AG09309 (cell line): ENCODE results near the gene HECTD4.
"Not testable (repeated sequence)": the region's sequence is repeated elsewhere in the genome, so short reads cannot be mapped to it uniquely, and the experiment has no call there.

ENCODE experiments used
- DNase-seq: peaks from one replicate; pipeline ENCODE4 v3.0.0-alpha.2; 2010; ENCODE audit warnings: low read depth
- H3K4me3 ChIP-seq: 2 replicates; pipeline ENCODE4 v1.5.1; 2011; ENCODE audit warnings: mild to moderate bottlenecking, low read depth, low read length, moderate library complexity; ENCODE audit not compliant: control insufficient read depth
- TF ChIP-seq, protein P1 (sequence below): IDR thresholded peaks from 2 replicates; pipeline ENCODE4 v1.5.1; 2011; ENCODE audit warnings: mild to moderate bottlenecking, low read depth, low read length, inconsistent platforms; ENCODE audit not compliant: insufficient read depth, control insufficient read depth; ENCODE audit errors: missing control alignments

The HECTD4 gene

DNA sequence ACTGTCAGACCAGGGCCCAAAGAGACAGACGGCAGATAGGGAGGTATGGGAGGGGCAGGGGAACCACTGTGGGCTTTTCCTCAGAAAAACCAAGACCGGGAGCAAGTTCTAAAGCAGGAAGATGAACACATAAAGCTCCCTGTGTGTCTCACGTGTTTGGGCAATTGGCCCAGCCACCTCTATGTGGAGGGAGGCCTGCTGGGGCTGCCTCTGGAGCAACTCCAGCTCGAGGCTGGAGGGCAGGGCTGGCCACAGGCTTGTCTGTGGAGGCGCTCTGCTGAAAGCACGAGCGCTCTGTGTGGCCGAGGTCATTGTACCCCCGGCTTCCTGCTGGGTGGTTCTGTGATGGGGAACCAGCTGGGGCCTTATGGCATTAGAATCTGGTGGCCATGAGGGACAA is 220.5 kb downstream of the HECTD4 start:
- no peak overlapping the region for H3K4me3 ChIP-seq
- DNase-seq: no peak

DNA sequence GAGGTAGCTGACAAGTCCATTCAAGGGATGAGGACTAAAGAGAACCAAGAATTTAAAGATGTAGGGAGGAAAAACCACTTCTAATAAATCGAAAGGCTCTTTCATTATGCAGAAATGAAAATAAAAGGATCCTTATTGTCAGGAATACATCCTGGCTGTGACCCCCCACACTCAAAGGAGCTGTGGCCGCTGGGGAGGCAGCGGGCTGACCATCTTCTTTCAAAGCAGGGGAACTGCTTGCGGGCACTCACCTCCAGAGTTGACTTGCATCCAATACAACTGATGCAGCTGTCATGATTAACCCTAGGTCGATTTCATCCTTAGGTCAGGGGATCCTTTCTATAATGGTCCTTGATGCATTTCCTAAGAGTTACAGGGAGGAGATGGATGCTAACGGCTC is 221.6 kb downstream of the HECTD4 start:
- DNase-seq: no peak
- TF ChIP-seq, protein P1, sequence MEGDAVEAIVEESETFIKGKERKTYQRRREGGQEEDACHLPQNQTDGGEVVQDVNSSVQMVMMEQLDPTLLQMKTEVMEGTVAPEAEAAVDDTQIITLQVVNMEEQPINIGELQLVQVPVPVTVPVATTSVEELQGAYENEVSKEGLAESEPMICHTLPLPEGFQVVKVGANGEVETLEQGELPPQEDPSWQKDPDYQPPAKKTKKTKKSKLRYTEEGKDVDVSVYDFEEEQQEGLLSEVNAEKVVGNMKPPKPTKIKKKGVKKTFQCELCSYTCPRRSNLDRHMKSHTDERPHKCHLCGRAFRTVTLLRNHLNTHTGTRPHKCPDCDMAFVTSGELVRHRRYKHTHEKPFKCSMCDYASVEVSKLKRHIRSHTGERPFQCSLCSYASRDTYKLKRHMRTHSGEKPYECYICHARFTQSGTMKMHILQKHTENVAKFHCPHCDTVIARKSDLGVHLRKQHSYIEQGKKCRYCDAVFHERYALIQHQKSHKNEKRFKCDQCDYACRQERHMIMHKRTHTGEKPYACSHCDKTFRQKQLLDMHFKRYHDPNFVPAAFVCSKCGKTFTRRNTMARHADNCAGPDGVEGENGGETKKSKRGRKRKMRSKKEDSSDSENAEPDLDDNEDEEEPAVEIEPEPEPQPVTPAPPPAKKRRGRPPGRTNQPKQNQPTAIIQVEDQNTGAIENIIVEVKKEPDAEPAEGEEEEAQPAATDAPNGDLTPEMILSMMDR: no peak

More for the DNA sequence above, 220.5 kb downstream of the HECTD4 start:
- TF ChIP-seq, protein P1: no peak

DNA sequence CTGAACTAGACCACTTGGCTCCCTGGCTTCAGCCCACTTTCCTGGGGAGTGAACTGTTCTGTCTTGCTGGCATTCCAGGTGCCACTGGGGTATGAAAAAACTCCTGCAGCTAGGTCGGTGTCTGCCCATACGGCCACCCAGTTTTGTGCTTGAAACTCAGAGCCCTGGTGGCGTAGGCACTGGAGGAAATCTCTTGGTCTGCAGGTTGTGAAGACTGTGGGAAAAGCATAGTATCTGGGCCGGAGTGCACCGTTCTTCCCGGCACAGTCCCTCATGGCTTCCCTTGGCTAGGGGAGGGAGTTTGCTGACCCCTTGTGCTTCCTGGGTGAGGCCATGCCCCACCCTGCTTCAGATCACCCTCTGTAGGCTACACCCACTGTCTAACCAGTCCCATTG is 223.1 kb downstream of the HECTD4 start:
- TF ChIP-seq, protein P1: no peak
- DNase-seq: no peak

More for the DNA sequence above, 221.6 kb downstream of the HECTD4 start:
- H3K4me3 ChIP-seq: no peak overlapping the region

DNA sequence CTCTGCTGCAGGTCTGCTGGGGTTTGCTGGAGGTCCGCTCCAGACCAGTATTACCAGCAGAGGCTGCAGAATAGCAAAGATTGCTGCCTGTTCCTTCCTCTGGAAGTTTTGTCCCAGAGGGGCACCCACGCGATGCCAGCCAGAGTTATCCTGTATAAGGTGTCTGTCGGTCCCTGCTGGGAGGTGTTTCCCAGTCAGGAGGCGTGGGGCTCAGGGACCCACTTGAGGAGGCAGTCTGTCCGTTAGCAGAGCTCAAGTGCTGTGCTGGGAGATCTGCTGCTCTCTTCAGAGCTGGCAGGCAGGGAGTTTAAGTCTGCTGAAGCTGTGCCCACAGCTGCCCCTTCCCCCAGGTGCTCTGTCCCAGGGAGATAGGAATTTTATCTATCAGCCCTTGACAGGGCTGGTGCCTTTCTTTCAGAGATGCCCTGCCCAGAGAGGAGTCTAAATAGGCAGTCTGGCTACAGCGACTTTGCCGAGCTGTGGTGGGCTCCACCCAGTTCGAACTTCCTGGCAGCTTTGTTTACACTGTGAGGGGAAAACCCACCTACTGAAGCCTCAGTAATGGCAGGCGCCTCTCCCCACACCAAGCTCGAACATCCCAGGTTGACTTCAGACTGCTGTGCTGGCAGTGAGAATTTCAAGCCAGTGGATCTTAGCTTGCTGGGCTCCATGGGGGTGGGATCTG is 223.6 kb downstream of the HECTD4 start:
- DNase-seq, H3K4me3 ChIP-seq: not testable (repeated sequence)

More for the DNA sequence above, 223.1 kb downstream of the HECTD4 start:
- H3K4me3 ChIP-seq: no peak overlapping the region

DNA sequence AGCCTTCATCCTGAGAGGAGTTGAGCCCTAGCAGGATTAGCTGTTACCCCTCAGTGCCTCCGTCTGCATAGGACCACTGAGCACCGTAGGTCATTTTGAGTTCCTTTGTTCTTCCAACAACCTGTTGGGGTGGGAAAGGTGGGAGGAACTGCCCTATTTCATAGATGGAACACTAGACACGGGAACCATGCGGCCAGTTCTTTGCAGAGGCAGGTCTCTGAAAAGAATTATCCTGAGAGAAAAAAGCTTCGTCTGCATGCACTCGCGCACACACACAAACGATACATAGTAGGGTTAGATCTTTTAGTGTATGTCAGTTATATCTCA is 228.4 kb downstream of the HECTD4 start:
- no peak for DNase-seq
- H3K4me3 ChIP-seq: no peak overlapping the region
- TF ChIP-seq, protein P1: no peak

DNA sequence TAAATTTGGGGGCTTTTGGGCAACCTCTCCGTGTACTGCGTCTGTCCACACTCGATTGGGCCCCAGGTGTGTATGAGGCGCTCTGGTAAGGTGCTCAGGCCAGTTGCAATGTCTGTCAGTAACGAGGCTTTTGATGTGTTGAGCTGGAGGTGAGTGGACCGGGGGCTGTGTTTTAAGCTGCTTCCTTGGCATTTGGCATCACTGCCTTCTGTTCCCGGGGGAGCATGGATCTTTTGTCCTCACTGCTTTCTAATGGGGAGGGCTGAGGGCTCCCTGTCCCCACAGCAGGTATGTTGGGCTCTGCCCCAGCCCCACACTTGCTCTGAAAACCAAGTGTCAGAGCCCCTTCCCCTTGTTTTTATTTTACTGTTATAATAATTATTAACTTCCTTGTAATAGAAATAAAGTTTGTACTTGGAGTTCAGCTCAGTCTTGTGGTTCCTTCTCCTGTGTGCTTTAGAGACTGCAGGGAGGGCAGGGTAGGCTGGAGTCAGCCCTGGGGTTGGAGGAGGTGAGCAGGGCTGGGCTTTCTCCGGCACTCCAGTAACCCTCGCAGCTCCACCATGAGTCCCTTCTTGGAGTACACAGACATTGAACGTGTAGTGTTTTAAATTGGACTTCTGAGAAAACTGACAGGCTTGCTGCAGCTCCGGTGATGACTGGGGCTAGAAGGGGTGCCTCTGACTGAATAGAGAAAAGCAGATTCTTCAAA is 228.9 kb downstream of the HECTD4 start:
- H3K4me3 ChIP-seq: no peak overlapping the region
- TF ChIP-seq, protein P1: no peak
- DNase-seq: no peak

DNA sequence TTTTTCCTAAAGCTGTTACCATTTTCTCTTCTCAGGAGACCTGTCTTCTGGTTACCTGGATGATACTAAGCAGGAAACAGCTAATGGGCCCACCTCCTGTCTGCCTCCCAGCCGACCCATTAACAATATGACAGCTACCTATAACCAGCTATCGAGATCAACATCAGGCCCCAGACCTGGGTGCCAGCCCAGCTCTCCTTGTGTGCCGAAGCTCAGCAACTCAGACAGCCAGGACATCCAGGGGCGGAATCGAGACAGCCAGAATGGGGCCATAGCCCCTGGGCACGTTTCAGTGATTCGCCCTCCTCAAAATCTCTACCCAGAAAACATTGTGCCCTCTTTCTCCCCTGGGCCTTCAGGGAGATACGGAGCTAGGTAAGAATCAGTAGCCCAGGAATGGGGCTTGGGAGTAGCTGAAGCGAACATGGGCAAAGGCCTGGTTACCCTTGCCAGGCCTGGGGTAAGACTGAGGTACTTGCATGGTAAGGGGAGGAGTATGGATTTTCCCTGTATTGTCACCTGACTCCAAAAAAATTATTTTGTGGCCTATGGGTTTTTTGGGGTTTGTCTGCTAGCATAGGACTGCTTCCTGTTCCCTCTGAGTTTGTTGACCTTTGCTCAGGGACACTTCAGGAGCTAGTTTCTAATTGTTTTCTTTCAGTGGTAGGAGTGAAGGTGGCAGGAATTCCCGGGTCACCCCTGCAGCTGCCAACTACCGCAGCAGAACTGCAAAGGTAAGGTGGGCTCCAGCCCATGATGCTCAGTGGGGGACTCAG is 230.3 kb downstream of the HECTD4 start:
- no peak for DNase-seq
- TF ChIP-seq, protein P1: no peak
- no peak overlapping the region for H3K4me3 ChIP-seq
